ENCODE results near the gene HACL1.
"Not testable (repeated sequence)": the region's sequence is repeated elsewhere in the genome, so short reads cannot be mapped to it uniquely, and the experiment has no call there.

The HACL1 gene

GRCh38 chr3:15581471-15582394 lies 19.6 kb downstream of the HACL1 start:
- DNase-seq (ENCODE audit: low read depth in 2 of 3, low spot score in 1 of 3): no peak

GRCh38 chr3:15579051-15579450 lies 22.3 kb downstream of the HACL1 start:
- DNase-seq (ENCODE audit: low read depth in 2 of 3, low spot score in 1 of 3): no peak

DNA sequence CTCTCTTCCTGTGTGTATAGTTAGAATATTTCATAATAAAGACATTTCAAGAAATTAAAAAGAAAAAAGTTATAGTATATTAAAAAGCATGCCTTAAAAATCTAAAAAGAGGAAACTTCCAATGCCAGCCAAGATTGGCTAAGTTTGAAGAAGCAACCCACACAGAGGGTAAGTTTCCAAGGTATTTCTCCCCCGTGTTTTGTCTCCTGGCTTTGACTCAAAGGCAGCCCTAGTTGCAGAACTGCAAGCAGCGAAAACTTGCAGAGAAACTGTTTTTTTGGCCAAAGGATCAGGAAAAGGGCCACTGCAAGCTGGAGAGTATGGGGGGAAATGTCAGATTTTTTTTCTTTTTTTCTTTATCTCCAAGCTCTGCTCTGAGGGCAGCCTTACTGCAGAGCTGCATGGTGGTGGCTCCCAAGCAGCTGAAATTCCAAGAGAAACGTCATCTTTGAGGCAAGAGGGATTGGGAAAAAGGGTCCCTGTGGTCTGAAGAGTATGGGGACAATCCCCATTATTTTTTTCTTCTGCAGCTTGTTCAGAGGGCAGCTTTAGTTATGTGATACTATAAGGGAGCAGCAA lies 23.0 kb downstream of the HACL1 start:
- no peak for DNase-seq (ENCODE audit: low read depth in 2 of 3, low spot score in 1 of 3)

DNA sequence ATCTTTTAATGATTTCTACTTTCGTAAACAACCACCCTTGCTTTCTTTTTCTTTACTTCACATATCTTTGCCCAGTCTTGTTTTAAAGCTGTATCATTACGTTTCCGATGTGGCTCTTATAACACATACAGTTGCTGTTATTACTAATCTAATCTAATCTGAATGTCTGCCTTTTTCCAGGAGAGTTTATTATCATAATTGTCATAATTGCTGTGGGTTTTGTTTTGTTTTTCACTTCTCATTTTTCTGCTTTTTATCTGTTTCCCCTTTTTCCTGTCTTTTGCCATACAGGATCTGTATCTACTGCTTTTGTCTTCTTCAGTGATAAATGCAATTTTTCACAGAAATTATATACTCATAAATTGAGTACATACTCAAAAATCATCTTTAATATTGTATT lies 24.9 kb downstream of the HACL1 start:
- no peak for DNase-seq (ENCODE audit: low read depth in 2 of 3, low spot score in 1 of 3)

GRCh38 chr3:15575446-15575845 lies 25.9 kb downstream of the HACL1 start:
- DNase-seq (ENCODE audit: low read depth in 2 of 3, low spot score in 1 of 3): no peak

DNA sequence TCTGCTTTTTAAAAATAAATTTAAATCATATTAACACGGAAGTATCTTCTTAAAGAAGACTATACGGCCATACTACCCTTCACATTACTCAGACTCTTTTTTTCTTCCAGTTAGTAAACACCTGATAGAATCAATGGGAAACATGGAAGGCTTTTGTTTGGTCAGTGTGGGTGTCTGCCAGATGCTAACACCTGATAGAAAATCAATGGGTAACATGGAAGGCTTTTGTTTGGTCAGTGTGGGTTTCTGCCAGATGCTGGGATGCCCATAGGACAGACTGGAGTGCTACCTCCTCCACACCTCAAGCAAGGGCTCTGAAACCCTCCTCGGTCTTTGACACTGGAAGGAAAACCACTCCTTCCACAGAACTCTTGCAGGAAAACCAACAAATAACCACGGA lies 29.2 kb downstream of the HACL1 start:
- no peak for DNase-seq (ENCODE audit: low read depth in 2 of 3, low spot score in 1 of 3)

GRCh38 chr3:15563190-15563589 lies 38.2 kb downstream of the HACL1 start:
- DNase-seq (ENCODE audit: low read depth in 2 of 3, low spot score in 1 of 3): no peak

GRCh38 chr3:15562560-15562959 lies 38.8 kb downstream of the HACL1 start:
- no peak for DNase-seq (ENCODE audit: low read depth in 2 of 3, low spot score in 1 of 3)

DNA sequence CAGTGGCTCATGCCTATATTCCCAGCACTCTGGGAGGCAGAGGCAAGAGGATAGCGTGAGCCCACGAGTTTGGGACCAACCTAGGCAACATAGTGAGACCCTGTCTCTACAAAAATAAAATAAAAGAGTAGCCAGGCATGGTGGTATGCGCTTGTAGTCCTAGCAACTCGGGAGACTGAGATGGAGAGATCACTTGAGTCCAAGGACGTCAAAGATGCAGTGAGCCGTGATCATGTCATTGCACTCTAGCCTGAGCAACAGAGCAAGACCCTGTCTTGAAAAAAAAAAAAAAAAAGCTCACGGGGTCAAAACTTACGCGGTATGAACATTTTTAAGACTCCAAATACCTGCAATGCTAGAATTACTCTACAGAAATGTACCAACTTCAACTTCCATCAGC lies 42.8 kb downstream of the HACL1 start:
- DNase-seq (ENCODE audit: low read depth in 2 of 3, low spot score in 1 of 3): no peak

GRCh38 chr3:15557511-15557946 lies 43.8 kb downstream of the HACL1 start:
- DNase-seq (ENCODE audit: low read depth in 2 of 3, low spot score in 1 of 3): peak; percentile 18 to 76 (median 30)

- no peak for DNase-seq (ENCODE audit: low read depth in 2 of 3, low spot score in 1 of 3)
These were observed 44.9 kb downstream of the HACL1 start for GRCh38 chr3:15556512-15556911.

GRCh38 chr3:15553749-15554148 lies 47.6 kb downstream of the HACL1 start:
- no peak for DNase-seq (ENCODE audit: low read depth in 2 of 3, low spot score in 1 of 3)

GRCh38 chr3:15551902-15552301 lies 49.5 kb downstream of the HACL1 start:
- no peak for DNase-seq (ENCODE audit: low read depth in 2 of 3, low spot score in 1 of 3)

- no peak for DNase-seq (ENCODE audit: low read depth in 2 of 3, low spot score in 1 of 3)
These were observed 51.5 kb downstream of the HACL1 start for GRCh38 chr3:15549846-15550245.

DNA sequence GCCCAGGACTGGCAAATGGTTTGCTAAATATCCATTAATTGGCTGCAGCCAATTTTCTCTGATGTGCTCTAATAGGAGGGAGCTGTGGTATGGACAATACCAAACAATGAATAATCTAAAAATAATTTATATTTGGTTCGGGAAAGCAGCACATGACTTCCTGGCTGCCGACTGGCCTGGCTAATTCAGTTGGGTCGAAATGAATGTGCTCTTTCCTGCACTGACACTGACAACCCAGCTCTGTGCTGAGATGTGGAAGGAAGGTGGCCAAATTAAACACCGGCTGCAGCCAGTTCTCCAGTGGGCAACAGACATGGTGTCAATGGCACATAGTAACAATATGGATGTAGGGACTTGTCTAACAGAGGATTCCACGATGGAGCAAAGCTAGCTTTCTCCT lies 58.8 kb downstream of the HACL1 start:
- DNase-seq (ENCODE audit: low read depth in 2 of 3, low spot score in 1 of 3): no peak

- no peak for DNase-seq (ENCODE audit: low read depth in 2 of 3, low spot score in 1 of 3)
These were observed 60.0 kb downstream of the HACL1 start for GRCh38 chr3:15541371-15541770.

DNA sequence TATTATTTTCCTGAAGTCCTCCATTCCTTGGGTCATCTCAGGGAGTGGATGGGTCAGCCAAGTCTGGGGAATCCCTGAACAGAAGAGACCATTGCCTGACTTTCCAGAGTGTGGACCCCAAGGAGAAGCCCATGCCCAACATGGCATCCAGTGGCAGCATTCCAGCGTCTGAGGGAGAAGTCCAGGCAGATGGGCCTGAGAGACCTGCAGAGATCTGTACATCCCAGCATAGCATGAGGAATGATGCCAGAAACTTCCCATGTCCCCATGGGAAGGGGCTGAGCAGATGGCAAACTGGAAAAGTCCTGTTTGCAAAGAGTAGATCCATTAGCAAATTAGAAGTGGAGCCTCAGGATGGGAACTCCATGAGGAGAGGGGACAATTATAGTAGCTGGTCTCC lies 62.3 kb downstream of the HACL1 start:
- no peak for DNase-seq (ENCODE audit: low read depth in 2 of 3, low spot score in 1 of 3)

- no peak for DNase-seq (ENCODE audit: low read depth in 2 of 3, low spot score in 1 of 3)
These were observed 63.0 kb downstream of the HACL1 start for GRCh38 chr3:15538345-15538744.

- DNase-seq (ENCODE audit: low read depth in 2 of 3, low spot score in 1 of 3): no peak
These were observed 64.5 kb downstream of the HACL1 start for GRCh38 chr3:15536856-15537255.

DNA sequence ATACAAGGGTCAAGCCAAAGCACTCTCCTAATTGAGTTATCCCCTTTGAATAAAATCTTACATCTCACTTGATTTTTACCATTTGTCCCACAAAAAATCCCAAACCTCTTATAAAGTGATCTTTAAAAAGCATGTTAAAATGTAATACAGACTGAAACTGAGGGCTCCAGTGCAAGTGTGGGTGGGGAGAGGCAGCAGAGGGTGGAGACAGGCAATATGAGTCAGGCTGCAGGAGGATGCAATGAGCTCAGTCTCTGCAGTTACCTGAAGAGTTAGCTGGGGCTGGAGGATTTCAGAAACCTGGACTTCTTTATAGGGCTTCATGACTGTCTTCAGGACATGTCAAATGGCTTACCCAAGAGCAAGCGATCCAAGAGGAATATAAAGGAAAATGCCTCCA lies 65.6 kb downstream of the HACL1 start:
- DNase-seq (ENCODE audit: low read depth in 2 of 3, low spot score in 1 of 3): peak; percentile 18 to 39 (median 35)

DNA sequence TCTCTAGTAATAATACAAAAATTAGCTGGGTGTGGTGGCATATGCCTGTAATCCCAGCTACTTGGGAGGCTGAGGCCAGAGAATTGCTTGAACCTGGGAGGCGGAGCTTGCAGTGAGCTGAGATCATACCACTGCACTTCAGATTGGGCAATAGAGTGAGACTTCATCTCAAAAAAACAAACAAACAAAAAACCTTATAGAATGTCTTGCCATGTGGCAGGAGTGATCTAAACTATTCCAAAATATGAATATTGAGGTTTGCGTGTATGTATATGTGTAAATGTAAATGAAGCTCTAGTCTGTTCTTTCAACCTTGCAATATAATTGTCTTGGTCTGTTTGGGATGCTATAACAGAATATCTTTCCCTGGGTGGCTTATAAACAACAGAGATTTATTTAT lies 68.8 kb downstream of the HACL1 start:
- not testable (repeated sequence) for DNase-seq (ENCODE audit: low read depth in 2 of 3, low spot score in 1 of 3)

- DNase-seq (ENCODE audit: low read depth in 2 of 3, low spot score in 1 of 3): no peak
These were observed 70.0 kb downstream of the HACL1 start for GRCh38 chr3:15531346-15531745.

All from stimulated activated CD4-positive, alpha-beta T cell treated with anti-CD3 and anti-CD28 coated beads, Interleukin-12 subunit alpha, Interleukin-12 subunit beta, amount 100 ng/mL, for 48 hours (primary cell).